ENCODE measurements around the gene SYT7.

Gene SYT7

GRCh38 chr11:61577383-61578118, 3.3 kb downstream of the SYT7 start:
- TF ChIP-seq POLR2A (IDR thresholded peaks at IDR 0.05; ENCODE audit: low read depth, low read length) = no peak
- no peak for TF ChIP-seq PAX5 (IDR thresholded peaks at IDR 0.05; ENCODE audit: insufficient read depth, low read length, severe bottlenecking)
- TF ChIP-seq POLR2AphosphoS5 (IDR thresholded peaks at IDR 0.05; ENCODE audit: low read depth, low read length) = no peak
- TF ChIP-seq TAF1 (IDR thresholded peaks at IDR 0.05; ENCODE audit: low read depth, low read length) = no peak
- no peak for TF ChIP-seq SPI1 (IDR thresholded peaks at IDR 0.05; ENCODE audit: low read depth, low read length)
- TF ChIP-seq POU2F2 (IDR thresholded peaks at IDR 0.05; ENCODE audit: low read depth, low read length) = no peak
- FAIRE-seq (no peak), DNase-seq (ENCODE audit: insufficient read length, low spot score) (no peak)

- TF ChIP-seq PAX5 (IDR thresholded peaks at IDR 0.05; ENCODE audit: insufficient read depth, low read length, severe bottlenecking) = no peak
- no peak for TF ChIP-seq POU2F2 (IDR thresholded peaks at IDR 0.05; ENCODE audit: low read depth, low read length)
- no peak for TF ChIP-seq SPI1 (IDR thresholded peaks at IDR 0.05; ENCODE audit: low read depth, low read length)
- TF ChIP-seq POLR2AphosphoS5 (IDR thresholded peaks at IDR 0.05; ENCODE audit: low read depth, low read length) = no peak
- TF ChIP-seq POLR2A (IDR thresholded peaks at IDR 0.05; ENCODE audit: low read depth, low read length) = no peak
- TF ChIP-seq TAF1 (IDR thresholded peaks at IDR 0.05; ENCODE audit: low read depth, low read length) = no peak
- DNase-seq (ENCODE audit: insufficient read length, low spot score) = no peak
- FAIRE-seq = no peak
Measured at GRCh38 chr11:61575886-61576861, 4.7 kb downstream of the SYT7 start.

- no peak for DNase-seq (ENCODE audit: insufficient read length, low spot score)
- TF ChIP-seq TAF1 (IDR thresholded peaks at IDR 0.05; ENCODE audit: low read depth, low read length) (no peak), PAX5 (IDR thresholded peaks at IDR 0.05; ENCODE audit: insufficient read depth, low read length, severe bottlenecking) (no peak), POLR2AphosphoS5 (IDR thresholded peaks at IDR 0.05; ENCODE audit: low read depth, low read length) (no peak), POU2F2 (IDR thresholded peaks at IDR 0.05; ENCODE audit: low read depth, low read length) (no peak), SPI1 (IDR thresholded peaks at IDR 0.05; ENCODE audit: low read depth, low read length) (no peak), POLR2A (IDR thresholded peaks at IDR 0.05; ENCODE audit: low read depth, low read length) (no peak)
- FAIRE-seq = no peak
Measured at GRCh38 chr11:61574611-61575010, 6.3 kb downstream of the SYT7 start.

- no peak for TF ChIP-seq SPI1 (IDR thresholded peaks at IDR 0.05; ENCODE audit: low read depth, low read length)
- TF ChIP-seq PAX5 (IDR thresholded peaks at IDR 0.05; ENCODE audit: insufficient read depth, low read length, severe bottlenecking) = no peak
- TF ChIP-seq TAF1 (IDR thresholded peaks at IDR 0.05; ENCODE audit: low read depth, low read length) = no peak
- no peak for TF ChIP-seq POU2F2 (IDR thresholded peaks at IDR 0.05; ENCODE audit: low read depth, low read length)
- TF ChIP-seq POLR2AphosphoS5 (IDR thresholded peaks at IDR 0.05; ENCODE audit: low read depth, low read length) = no peak
- TF ChIP-seq POLR2A (IDR thresholded peaks at IDR 0.05; ENCODE audit: low read depth, low read length) = no peak
- DNase-seq (ENCODE audit: insufficient read length, low spot score) (no peak), FAIRE-seq (no peak)
Measured at GRCh38 chr11:61572913-61573312, 8.0 kb downstream of the SYT7 start.

GRCh38 chr11:61571869-61572268, 9.0 kb downstream of the SYT7 start:
- FAIRE-seq (no peak), DNase-seq (ENCODE audit: insufficient read length, low spot score) (no peak)
- TF ChIP-seq PAX5 (IDR thresholded peaks at IDR 0.05; ENCODE audit: insufficient read depth, low read length, severe bottlenecking) (no peak), POLR2A (IDR thresholded peaks at IDR 0.05; ENCODE audit: low read depth, low read length) (no peak)

- FAIRE-seq (no peak), DNase-seq (ENCODE audit: insufficient read length, low spot score) (no peak)
- no peak for TF ChIP-seq TAF1 (IDR thresholded peaks at IDR 0.05; ENCODE audit: low read depth, low read length)
- no peak for TF ChIP-seq PAX5 (IDR thresholded peaks at IDR 0.05; ENCODE audit: insufficient read depth, low read length, severe bottlenecking)
- no peak for TF ChIP-seq POU2F2 (IDR thresholded peaks at IDR 0.05; ENCODE audit: low read depth, low read length)
- no peak for TF ChIP-seq POLR2A (IDR thresholded peaks at IDR 0.05; ENCODE audit: low read depth, low read length)
- TF ChIP-seq POLR2AphosphoS5 (IDR thresholded peaks at IDR 0.05; ENCODE audit: low read depth, low read length) = no peak
- TF ChIP-seq SPI1 (IDR thresholded peaks at IDR 0.05; ENCODE audit: low read depth, low read length) = no peak
Measured at GRCh38 chr11:61571337-61571736, 9.5 kb downstream of the SYT7 start.

GRCh38 chr11:61569701-61570100, 11.2 kb downstream of the SYT7 start:
- DNase-seq (ENCODE audit: insufficient read length, low spot score) (no peak), FAIRE-seq (no peak)
- TF ChIP-seq POLR2A (IDR thresholded peaks at IDR 0.05; ENCODE audit: low read depth, low read length) = no peak
- TF ChIP-seq POU2F2 (IDR thresholded peaks at IDR 0.05; ENCODE audit: low read depth, low read length) = no peak
- no peak for TF ChIP-seq TAF1 (IDR thresholded peaks at IDR 0.05; ENCODE audit: low read depth, low read length)
- TF ChIP-seq SPI1 (IDR thresholded peaks at IDR 0.05; ENCODE audit: low read depth, low read length) = no peak
- no peak for TF ChIP-seq POLR2AphosphoS5 (IDR thresholded peaks at IDR 0.05; ENCODE audit: low read depth, low read length)

GRCh38 chr11:61569018-61569417, 11.9 kb downstream of the SYT7 start:
- FAIRE-seq (no peak), DNase-seq (ENCODE audit: insufficient read length, low spot score) (no peak)
- TF ChIP-seq POLR2AphosphoS5 (IDR thresholded peaks at IDR 0.05; ENCODE audit: low read depth, low read length) (no peak), SPI1 (IDR thresholded peaks at IDR 0.05; ENCODE audit: low read depth, low read length) (no peak), POLR2A (IDR thresholded peaks at IDR 0.05; ENCODE audit: low read depth, low read length) (no peak)

GRCh38 chr11:61567286-61568061, 13.4 kb downstream of the SYT7 start:
- FAIRE-seq = peak; percentile 31
- TF ChIP-seq PAX5 (IDR thresholded peaks at IDR 0.05; ENCODE audit: insufficient read depth, low read length, severe bottlenecking) = no peak
- TF ChIP-seq POLR2A (IDR thresholded peaks at IDR 0.05; ENCODE audit: low read depth, low read length) = no peak
- TF ChIP-seq SPI1 (IDR thresholded peaks at IDR 0.05; ENCODE audit: low read depth, low read length) = no peak
- TF ChIP-seq POU2F2 (IDR thresholded peaks at IDR 0.05; ENCODE audit: low read depth, low read length) = no peak
- TF ChIP-seq TAF1 (IDR thresholded peaks at IDR 0.05; ENCODE audit: low read depth, low read length) = no peak
- TF ChIP-seq POLR2AphosphoS5 (IDR thresholded peaks at IDR 0.05; ENCODE audit: low read depth, low read length) = no peak
- peak; percentile 74 for DNase-seq (ENCODE audit: insufficient read length, low spot score)

All from GM12891 (cell line).